Thyroid gland (tissue), 4 donors: ENCODE results near the gene ADAP1.

Experiments
- CTCF ChIP-seq, 6 experiments: fragments of 200-600 bp in 3 of 6; fragments of 450-650 bp in 3 of 6; sonication (generic) in 3 of 6; IDR thresholded peaks; one replicate each; pipeline ENCODE4 v1.5.1; 2016 to 2019; ENCODE audit warnings: antibody characterized with exemption in 6 of 6, mild to moderate bottlenecking in 2 of 6, inconsistent platforms in 1 of 6, moderate library complexity in 1 of 6
- POLR2A ChIP-seq, 2 donors: fragments of 450-650 bp; IDR thresholded peaks; one replicate each; pipeline ENCODE4 v1.6.1; 2017; ENCODE audit warnings: antibody characterized with exemption in 2 of 2, mild to moderate bottlenecking in 2 of 2, moderate library complexity in 1 of 2

DNA sequence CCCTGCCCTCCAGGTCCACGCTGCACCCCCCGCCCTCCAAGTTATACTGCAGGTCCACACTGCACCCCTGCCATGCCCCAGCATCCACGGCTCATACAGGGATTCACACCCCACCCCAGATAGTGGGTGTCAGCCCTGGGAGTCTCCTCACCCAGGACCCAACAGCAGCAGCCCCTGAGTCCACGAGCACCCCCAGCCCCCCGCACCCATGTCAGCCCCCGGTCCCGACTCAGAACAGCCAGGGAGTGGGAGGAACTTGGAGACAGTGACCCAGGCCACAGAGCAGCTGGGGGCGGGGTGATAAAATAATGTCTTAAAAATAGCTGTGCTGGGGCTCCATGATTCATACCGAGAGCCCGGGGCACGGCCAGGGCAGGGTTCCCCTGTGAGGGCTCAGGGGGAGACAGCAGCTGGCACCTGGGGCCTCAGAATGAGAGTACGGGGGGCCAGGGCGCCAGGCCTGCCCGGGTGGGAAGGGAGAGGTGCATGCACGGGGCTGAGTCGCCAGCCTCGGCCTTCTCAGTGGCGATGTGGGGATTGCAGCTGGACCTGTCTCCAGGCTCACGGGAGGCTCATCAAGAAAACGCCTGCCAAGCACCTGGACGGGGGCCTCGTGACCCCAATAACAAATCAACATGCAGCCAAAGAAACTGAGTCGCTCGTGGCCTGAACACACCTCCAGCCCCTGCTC, 29.8 kb downstream of the ADAP1 start:
- TF ChIP-seq CTCF (IDR thresholded peaks at IDR 0.05): no peak
- no peak for TF ChIP-seq POLR2A (IDR thresholded peaks at IDR 0.05)
